ENCODE results near the gene PLA2G4A. TPM values are rescaled to one million over a fixed set of nuclear protein-coding genes. Genes with fewer than 3 reads are reported as not detected.

PLA2G4A gene
- total RNA-seq, 1 experiment from 2014 or later, result 0.39 TPM

DNA sequence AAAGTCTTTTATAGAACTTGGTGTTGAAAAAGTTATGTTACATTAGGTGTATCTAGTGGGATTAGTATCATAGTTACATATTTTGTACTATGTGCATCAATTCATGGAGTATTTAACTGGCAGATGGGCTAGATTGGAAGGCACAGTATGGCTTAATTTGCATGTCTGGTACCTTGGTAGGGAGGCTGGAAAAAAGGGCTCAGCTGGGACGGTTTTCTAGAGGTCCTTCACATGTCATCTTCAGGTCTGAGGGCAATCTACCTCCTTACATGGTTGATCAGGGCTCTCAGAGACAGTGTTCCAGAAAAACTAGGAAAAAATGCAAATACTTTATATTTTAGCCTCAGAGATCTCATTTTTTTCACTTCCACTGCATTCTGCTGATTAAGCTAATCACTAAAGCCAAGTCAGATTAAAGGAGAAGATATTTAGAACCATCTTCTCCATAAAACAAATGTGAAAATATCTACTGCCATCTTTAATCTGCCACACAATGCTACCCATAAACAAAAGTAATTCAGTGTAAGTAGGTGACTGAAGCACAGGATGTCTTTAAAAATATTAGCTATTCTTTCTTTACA, 209.3 kb downstream of the PLA2G4A start:
- no peaks in the 10 kb centered on the region for H3K4me1 ChIP-seq (ENCODE audit: insufficient read depth, low read length)
- H2BK20ac ChIP-seq (ENCODE audit: low read depth, low read length, poor library complexity, severe bottlenecking), result no peak overlapping the region
- Mint-ChIP-seq H3K9me3 (peaks cover 0 to 4% of the 10 kb centered on the region in 2 experiments; a peak in 3 of 5 replicates), H3K27me3 (ENCODE audit: low read depth) (no peaks in the 10 kb centered on the region), H3K27ac (no peak overlapping the region), H3K4me3 (no peak overlapping the region), H3K4me1 (no peaks in the 10 kb centered on the region), H3K36me3 (ENCODE audit: insufficient read depth in 1 of 3, low read depth in 3 of 3) (peaks cover 0 to 7% (median 0%) of the 10 kb centered on the region in 3 experiments; a peak in 4 of 7 replicates)
- no peak overlapping the region for H2AK5ac ChIP-seq (ENCODE audit: insufficient read length, low read length)
- H4K91ac ChIP-seq (ENCODE audit: insufficient read length, low read depth, low read length), result no peak overlapping the region
- H3K18ac ChIP-seq (ENCODE audit: insufficient read length, low read depth, low read length), result no peak overlapping the region
- H2BK12ac ChIP-seq (ENCODE audit: insufficient read length, low read depth, low read length), result no peak overlapping the region
- no peak overlapping the region for H3K56ac ChIP-seq (ENCODE audit: insufficient read length, low read depth, low read length)
- no peak overlapping the region for H2BK15ac ChIP-seq (ENCODE audit: low read depth, low read length)
- no peaks in the 10 kb centered on the region for H3K79me2 ChIP-seq (ENCODE audit: insufficient read depth, low read length)
- H3K27me3 ChIP-seq (ENCODE audit: insufficient read depth, low read length), result no peaks in the 10 kb centered on the region
- TF ChIP-seq, protein P1, sequence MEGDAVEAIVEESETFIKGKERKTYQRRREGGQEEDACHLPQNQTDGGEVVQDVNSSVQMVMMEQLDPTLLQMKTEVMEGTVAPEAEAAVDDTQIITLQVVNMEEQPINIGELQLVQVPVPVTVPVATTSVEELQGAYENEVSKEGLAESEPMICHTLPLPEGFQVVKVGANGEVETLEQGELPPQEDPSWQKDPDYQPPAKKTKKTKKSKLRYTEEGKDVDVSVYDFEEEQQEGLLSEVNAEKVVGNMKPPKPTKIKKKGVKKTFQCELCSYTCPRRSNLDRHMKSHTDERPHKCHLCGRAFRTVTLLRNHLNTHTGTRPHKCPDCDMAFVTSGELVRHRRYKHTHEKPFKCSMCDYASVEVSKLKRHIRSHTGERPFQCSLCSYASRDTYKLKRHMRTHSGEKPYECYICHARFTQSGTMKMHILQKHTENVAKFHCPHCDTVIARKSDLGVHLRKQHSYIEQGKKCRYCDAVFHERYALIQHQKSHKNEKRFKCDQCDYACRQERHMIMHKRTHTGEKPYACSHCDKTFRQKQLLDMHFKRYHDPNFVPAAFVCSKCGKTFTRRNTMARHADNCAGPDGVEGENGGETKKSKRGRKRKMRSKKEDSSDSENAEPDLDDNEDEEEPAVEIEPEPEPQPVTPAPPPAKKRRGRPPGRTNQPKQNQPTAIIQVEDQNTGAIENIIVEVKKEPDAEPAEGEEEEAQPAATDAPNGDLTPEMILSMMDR (conservative IDR thresholded peaks at IDR 0.05), result no peak
- no peak overlapping the region for H3K27ac ChIP-seq (ENCODE audit: insufficient read length, low read depth, low read length)
- H2BK120ac ChIP-seq (ENCODE audit: low read depth, low read length, poor library complexity, severe bottlenecking), result no peak overlapping the region
- no peak overlapping the region for H2BK5ac ChIP-seq (ENCODE audit: insufficient read length, low read length)
- no peak overlapping the region for H3K14ac ChIP-seq (ENCODE audit: insufficient read depth, low read length)
- H4K20me1 ChIP-seq (ENCODE audit: control insufficient read depth, insufficient read depth, insufficient read length), result no peaks in the 10 kb centered on the region
- DNase-seq, result no peak
- no peak overlapping the region for H3K9ac ChIP-seq (ENCODE audit: extremely low read depth, insufficient read length, low read length)
- H3K4ac ChIP-seq (ENCODE audit: low read depth, low read length), result no peak overlapping the region
- H2AFZ ChIP-seq (ENCODE audit: low read length), result no peak overlapping the region
- H4K5ac ChIP-seq (ENCODE audit: insufficient read length, low read depth, low read length), result no peak overlapping the region
- no CpG with 5 or more reads among the region's 1 CpG for WGBS (ENCODE audit: extremely low coverage, insufficient read length, low lambda C conversion rate)
- no peak overlapping the region for H4K8ac ChIP-seq (replicated peaks; ENCODE audit: insufficient read length, low read depth, low read length)
- H3K23ac ChIP-seq (ENCODE audit: insufficient read length, low read depth, low read length), result no peak overlapping the region
- no peaks in the 10 kb centered on the region for H3K79me1 ChIP-seq (ENCODE audit: insufficient read depth, low read depth, low read length, poor library complexity, severe bottlenecking)
- no peak overlapping the region for H3K4me2 ChIP-seq (ENCODE audit: insufficient read depth, insufficient read length, low read length)
- no peaks in the 10 kb centered on the region for H3K9me3 ChIP-seq (ENCODE audit: control insufficient read depth, low read depth, low read length)
- H3K23me2 ChIP-seq (ENCODE audit: insufficient read length, low read depth, low read length, poor library complexity, severe bottlenecking), result no peaks in the 10 kb centered on the region
- H3T11ph ChIP-seq (ENCODE audit: low read length), result no peak overlapping the region

Other genes with a start within 250 kb of the PLA2G4A start
- 0.35 and 0.37 TPM in 2 replicates for gene PTGS2, start 148.5 kb upstream of the PLA2G4A start, total RNA-seq (2021)